Tibial nerve (tissue), 4 donors: ENCODE measurements around the gene TRAF3IP3. TPM values are rescaled to one million over a fixed set of nuclear protein-coding genes. Genes with fewer than 3 reads are reported as not detected.

ENCODE experiments used
- DNase-seq, 2 donors: peaks; one replicate each; pipeline ENCODE4 v3.0.0-alpha.2; 2019; ENCODE audit warnings: low spot score in 2 of 2
- H3K27ac ChIP-seq, 4 donors: fragments of 200-600 bp; sonication (generic) in 3 of 4; one replicate each; pipeline ENCODE4 v1.5.1; 2017 to 2019; ENCODE audit warnings: mild to moderate bottlenecking in 1 of 4
- H3K27me3 ChIP-seq, 2 donors: fragments of 200-600 bp; sonication (generic) in 1 of 2; one replicate each; pipeline versions ENCODE4 v1.5.1 to v1.6.0; 2017 to 2019
- H3K36me3 ChIP-seq, 3 donors: fragments of 200-600 bp; sonication (generic); one replicate each; pipeline ENCODE4 v1.5.1; 2018 to 2019
- H3K4me1 ChIP-seq, 4 donors: fragments of 200-600 bp; sonication (generic) in 3 of 4; one replicate each; pipeline ENCODE4 v1.5.1; 2017 to 2019
- H3K4me3 ChIP-seq, 4 donors: fragments of 200-600 bp; sonication (generic) in 3 of 4; one replicate each; pipeline ENCODE4 v1.5.1; 2017 to 2019; ENCODE audit warnings: mild to moderate bottlenecking in 1 of 4, moderate library complexity in 1 of 4
- H3K9me3 ChIP-seq, 4 donors: fragments of 200-600 bp; sonication (generic) in 3 of 4; one replicate each; pipeline ENCODE4 v1.5.1; 2017 to 2019
- EP300 ChIP-seq, 2 donors: sonication (generic); formaldehyde crosslinking; IDR thresholded peaks; one replicate each; pipeline ENCODE4 v1.6.1; 2017; ENCODE audit warnings: antibody characterized with exemption in 2 of 2, mild to moderate bottlenecking in 1 of 2
- POLR2A ChIP-seq, 2 donors: fragments of 450-650 bp; IDR thresholded peaks; one replicate each; pipeline ENCODE4 v1.6.1; 2017; ENCODE audit warnings: antibody characterized with exemption in 2 of 2, mild to moderate bottlenecking in 2 of 2, moderate library complexity in 2 of 2
- WGBS, 2 donors: methylation state at CpG; one replicate each; pipeline ENCODE4 v1.1.5; 2018; 5-methylcytosine and 5-hydroxymethylcytosine counted together
- total RNA-seq, 4 donors: library from RNA; depleted of rRNA; stranded (reverse); fragments of >200 nt; gene quantifications; one replicate each; pipeline ENCODE4 v1.1.0, GENCODE V29; 2016
- TF ChIP-seq, protein P1 (sequence below), 5 experiments: fragments of 200-600 bp in 3 of 5; fragments of 450-650 bp in 2 of 5; sonication (generic) in 3 of 5; IDR thresholded peaks; one replicate each; pipeline ENCODE4 v1.5.1; 2016 to 2019; ENCODE audit warnings: antibody characterized with exemption in 5 of 5, mild to moderate bottlenecking in 3 of 5, moderate library complexity in 2 of 5

The TRAF3IP3 gene
- total RNA-seq, 4 donors from 2014 or later: 0.87 to 8.0 (median 2.3) TPM

DNA sequence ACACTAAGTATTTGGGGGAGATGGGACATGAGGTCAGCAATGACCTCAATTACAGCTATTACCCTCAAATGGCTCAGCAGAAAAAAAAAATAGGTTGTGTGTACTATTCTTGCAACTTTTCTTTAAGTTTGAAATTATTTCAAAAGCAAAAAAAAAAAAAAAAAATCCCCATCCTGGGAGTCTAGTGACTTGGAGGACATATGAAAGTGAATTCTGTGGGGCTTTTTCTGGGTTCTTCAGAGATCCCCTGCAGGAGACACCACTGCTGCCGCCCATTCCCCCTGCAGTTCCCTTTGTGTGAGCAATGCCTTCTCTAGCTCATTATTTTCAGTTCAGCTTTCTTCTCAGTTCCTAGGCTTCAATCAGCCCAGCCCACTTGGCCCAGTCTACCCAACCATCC is 34.5 kb upstream of the TRAF3IP3 start:
- Histone ChIP-seq H3K4me3 (no peak overlapping the region), H3K9me3 (no peaks in the 10 kb centered on the region), H3K36me3 (no peaks in the 10 kb centered on the region), H3K4me1 (peaks cover 0 to 27% (median 0%) of the 10 kb centered on the region in 4 donors), H3K27ac (peak overlapping the region in 2 of 4 donors; percentile 46 to 61), H3K27me3 (no peaks in the 10 kb centered on the region)
- no peak for TF ChIP-seq POLR2A (IDR thresholded peaks at IDR 0.05)
- TF ChIP-seq EP300 (IDR thresholded peaks at IDR 0.05): no peak
- TF ChIP-seq, protein P1, sequence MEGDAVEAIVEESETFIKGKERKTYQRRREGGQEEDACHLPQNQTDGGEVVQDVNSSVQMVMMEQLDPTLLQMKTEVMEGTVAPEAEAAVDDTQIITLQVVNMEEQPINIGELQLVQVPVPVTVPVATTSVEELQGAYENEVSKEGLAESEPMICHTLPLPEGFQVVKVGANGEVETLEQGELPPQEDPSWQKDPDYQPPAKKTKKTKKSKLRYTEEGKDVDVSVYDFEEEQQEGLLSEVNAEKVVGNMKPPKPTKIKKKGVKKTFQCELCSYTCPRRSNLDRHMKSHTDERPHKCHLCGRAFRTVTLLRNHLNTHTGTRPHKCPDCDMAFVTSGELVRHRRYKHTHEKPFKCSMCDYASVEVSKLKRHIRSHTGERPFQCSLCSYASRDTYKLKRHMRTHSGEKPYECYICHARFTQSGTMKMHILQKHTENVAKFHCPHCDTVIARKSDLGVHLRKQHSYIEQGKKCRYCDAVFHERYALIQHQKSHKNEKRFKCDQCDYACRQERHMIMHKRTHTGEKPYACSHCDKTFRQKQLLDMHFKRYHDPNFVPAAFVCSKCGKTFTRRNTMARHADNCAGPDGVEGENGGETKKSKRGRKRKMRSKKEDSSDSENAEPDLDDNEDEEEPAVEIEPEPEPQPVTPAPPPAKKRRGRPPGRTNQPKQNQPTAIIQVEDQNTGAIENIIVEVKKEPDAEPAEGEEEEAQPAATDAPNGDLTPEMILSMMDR (IDR thresholded peaks at IDR 0.05): no peak
- WGBS, 2 donors: 75 to 83% methylated on average over 1 of the region's 1 CpG
- no peak for DNase-seq

DNA sequence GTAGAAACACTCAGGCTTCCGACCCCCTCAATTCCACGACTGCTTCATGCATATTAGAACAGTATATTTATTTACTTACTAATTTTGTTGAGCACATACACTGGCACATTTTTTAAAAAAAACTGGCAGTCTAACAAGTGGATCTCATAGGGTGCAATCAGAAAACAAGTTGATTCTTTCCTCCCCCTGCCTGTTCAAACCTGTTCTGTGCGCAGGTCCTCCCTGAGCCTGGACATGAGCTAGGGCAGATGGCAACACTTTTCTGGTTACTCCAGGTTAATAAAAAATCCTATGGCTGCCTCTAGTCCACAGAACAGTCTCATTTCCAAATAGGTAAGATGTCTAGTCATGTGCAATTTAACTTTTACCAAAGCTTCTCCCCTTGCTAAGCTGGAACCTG is 32.6 kb upstream of the TRAF3IP3 start:
- Histone ChIP-seq H3K4me1 (peaks cover 0 to 27% (median 0%) of the 10 kb centered on the region in 4 donors), H3K36me3 (no peaks in the 10 kb centered on the region), H3K4me3 (no peak overlapping the region), H3K27me3 (no peaks in the 10 kb centered on the region), H3K27ac (peak overlapping the region in 2 of 4 donors; percentile 32 to 61), H3K9me3 (no peaks in the 10 kb centered on the region)
- TF ChIP-seq, protein P1 (IDR thresholded peaks at IDR 0.05): no peak
- no peak for TF ChIP-seq POLR2A (IDR thresholded peaks at IDR 0.05)
- TF ChIP-seq EP300 (IDR thresholded peaks at IDR 0.05): no peak
- 92 to 95% methylated on average over 3 of the region's 3 CpGs for WGBS, 2 donors
- DNase-seq: no peak

DNA sequence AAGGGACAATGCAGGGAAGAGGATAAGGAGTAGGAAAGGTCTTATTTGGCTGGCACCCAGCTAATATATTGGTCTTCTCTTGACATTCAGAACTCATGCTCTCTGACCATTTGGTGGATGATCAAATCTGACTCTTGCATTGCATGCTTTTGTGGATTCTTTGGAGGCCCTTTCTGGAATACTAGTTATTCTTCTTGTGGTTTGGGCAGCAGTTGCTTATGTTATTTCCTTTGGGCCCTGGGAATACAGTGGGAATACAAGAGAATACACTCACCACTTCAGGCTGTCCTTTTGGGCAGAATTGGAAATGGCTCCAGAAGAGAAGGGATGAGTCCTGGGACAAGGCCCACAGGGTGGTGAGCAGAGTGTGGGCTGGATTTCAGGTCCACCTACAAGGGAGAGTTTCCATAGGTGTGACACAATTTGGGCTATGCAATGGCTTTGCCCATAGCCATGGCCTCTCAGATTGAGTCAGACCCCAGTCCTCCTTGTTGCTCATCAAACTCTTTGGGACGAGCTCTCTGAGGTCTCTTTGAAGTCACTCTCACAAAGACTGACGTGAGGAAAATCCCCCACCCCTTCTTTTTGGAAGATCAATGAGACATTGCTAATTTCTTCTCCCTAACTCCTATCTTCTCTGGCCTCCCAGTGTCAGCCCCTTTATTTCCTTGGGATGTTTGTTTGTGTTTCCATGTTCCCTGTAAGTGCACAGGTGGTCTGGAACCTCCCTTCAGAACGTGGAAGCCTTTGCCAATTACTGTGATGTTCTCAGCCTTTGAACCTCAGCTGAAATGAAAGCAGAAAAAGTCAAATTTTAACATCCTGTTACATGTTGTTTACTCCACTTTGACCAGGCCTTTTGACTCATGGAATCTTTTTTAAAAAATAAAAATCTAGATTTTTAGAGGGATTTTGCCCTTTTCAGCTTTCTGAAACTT is 31.8 kb upstream of the TRAF3IP3 start:
- Histone ChIP-seq H3K9me3 (no peaks in the 10 kb centered on the region), H3K4me1 (peaks cover 0 to 27% (median 0%) of the 10 kb centered on the region in 4 donors), H3K27ac (peak overlapping the region in 2 of 4 donors; percentile 32 to 61), H3K27me3 (no peaks in the 10 kb centered on the region), H3K4me3 (no peak overlapping the region), H3K36me3 (no peaks in the 10 kb centered on the region)
- DNase-seq: no peak
- TF ChIP-seq, protein P1 (IDR thresholded peaks at IDR 0.05): no peak
- TF ChIP-seq EP300 (IDR thresholded peaks at IDR 0.05) (no peak), POLR2A (IDR thresholded peaks at IDR 0.05) (no peak)
- WGBS, 2 donors: 54 to 56% methylated on average over 3 of the region's 3 CpGs

DNA sequence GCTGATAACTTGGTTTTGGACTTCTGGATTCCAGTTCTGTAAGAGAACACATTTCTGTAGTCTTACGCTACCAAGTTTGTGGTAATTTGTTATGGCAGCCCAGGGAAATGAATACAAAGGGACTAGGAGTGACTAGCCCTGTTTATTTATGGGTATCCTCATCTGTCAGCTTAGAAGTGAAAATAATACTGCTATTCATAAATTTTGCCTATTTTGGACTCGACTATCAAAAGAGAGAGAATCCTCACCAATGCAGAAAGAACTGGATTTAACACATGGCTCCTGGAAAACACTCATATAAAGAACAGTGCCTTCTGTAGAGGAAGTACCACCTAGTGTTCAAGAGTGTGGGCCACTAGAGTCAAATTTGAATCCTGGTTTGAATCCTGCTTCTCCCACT is 28.6 kb upstream of the TRAF3IP3 start:
- Histone ChIP-seq H3K27ac (no peak overlapping the region), H3K27me3 (no peaks in the 10 kb centered on the region), H3K4me3 (no peak overlapping the region), H3K4me1 (peaks cover 0 to 13% (median 0%) of the 10 kb centered on the region in 4 donors), H3K36me3 (no peaks in the 10 kb centered on the region), H3K9me3 (no peaks in the 10 kb centered on the region)
- no peak for DNase-seq
- TF ChIP-seq, protein P1 (IDR thresholded peaks at IDR 0.05): no peak
- TF ChIP-seq EP300 (IDR thresholded peaks at IDR 0.05) (no peak), POLR2A (IDR thresholded peaks at IDR 0.05) (no peak)
- WGBS, 2 donors: 63 to 73% methylated on average over 2 of the region's 2 CpGs

DNA sequence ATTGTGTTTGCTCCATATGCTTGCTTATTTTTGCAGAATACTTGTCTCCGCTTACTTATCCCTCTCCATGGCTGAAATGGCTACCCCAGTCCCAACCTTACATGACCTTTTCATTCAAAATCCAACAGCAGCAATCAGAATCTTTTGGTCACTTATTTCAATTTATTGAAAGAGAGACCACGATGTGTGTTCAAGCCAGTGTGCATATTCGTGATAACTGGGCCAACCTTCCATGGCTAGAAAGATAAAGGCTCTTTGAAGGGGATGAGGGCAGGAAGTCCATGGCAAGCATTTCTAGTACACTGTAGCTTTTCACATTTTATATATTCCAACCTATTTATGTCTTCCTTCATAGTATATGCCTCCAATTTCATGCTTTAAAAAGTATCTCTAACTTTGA is 28.1 kb upstream of the TRAF3IP3 start:
- Histone ChIP-seq H3K27me3 (no peaks in the 10 kb centered on the region), H3K4me1 (peaks cover 0 to 16% (median 0%) of the 10 kb centered on the region in 4 donors), H3K9me3 (no peaks in the 10 kb centered on the region), H3K36me3 (no peaks in the 10 kb centered on the region), H3K4me3 (no peak overlapping the region), H3K27ac (no peak overlapping the region)
- TF ChIP-seq, protein P1 (IDR thresholded peaks at IDR 0.05): no peak
- no peak for TF ChIP-seq EP300 (IDR thresholded peaks at IDR 0.05)
- TF ChIP-seq POLR2A (IDR thresholded peaks at IDR 0.05): no peak
- DNase-seq: no peak
- WGBS, 2 donors: 58 to 72% methylated on average over 3 of the region's 3 CpGs
